Activated CD4-positive, alpha-beta T cell treated with anti-CD3 and anti-CD28 coated beads for 1 hour (primary cell): ENCODE data around the gene ZMYND12.
"Not testable (repeated sequence)": the region's sequence is repeated elsewhere in the genome, so short reads cannot be mapped to it uniquely, and the experiment has no call there.

Source experiments
- DNase-seq: peaks from one replicate; pipeline ENCODE4 v3.0.0-alpha.2; 2020

The ZMYND12 gene, protein sequence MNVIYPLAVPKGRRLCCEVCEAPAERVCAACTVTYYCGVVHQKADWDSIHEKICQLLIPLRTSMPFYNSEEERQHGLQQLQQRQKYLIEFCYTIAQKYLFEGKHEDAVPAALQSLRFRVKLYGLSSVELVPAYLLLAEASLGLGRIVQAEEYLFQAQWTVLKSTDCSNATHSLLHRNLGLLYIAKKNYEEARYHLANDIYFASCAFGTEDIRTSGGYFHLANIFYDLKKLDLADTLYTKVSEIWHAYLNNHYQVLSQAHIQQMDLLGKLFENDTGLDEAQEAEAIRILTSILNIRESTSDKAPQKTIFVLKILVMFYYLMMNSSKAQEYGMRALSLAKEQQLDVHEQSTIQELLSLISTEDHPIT

DNA sequence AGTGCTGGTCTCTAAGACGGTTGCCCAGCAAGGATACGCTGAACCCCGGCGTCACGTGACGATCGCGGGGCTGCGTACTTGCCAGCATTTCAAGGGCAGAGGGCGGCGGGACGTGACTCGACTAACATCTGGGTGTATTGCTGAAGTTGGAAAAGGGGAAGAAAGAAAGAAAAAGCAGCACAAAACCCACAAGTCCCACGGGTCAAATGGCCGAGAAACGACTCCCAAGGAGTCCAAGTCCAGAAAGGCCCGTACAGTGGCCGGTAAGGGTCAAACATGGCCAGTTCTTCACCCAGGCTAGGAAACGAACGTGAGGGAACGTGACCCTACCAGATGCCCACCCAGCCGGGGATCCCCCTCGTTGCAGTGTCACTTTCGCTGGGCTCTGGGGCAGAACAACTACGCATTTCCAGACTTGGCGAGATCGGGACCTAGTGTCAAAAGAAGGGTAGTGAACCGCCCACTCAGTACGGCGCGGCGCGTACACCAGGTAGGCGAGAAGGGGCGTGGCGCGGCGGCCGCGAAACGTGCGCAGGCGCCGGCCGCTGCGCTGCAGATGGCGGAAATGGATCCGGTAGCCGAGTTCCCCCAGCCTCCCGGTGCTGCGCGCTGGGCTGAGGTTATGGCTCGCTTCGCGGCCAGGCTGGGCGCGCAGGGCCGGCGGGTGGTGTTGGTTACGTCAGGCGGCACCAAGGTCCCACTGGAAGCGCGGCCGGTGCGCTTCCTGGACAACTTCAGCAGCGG is at the start of gene ZMYND12, which contains the start of gene PPCS:
Gene ZMYND12 (minus strand): TSS at position 13 of the 744 bp plus-strand sequence. CDS start 25 bp downstream, outside the sequence.
Gene PPCS (plus strand): TSS at position 534 of the 744 bp plus-strand sequence. CDS start 23 bp downstream, at position 557.
- peak; percentile 84 for DNase-seq

GRCh38 chr1:42504535-42505128 is 48.8 kb upstream of the ZMYND12 start:
- no peak for DNase-seq

DNA sequence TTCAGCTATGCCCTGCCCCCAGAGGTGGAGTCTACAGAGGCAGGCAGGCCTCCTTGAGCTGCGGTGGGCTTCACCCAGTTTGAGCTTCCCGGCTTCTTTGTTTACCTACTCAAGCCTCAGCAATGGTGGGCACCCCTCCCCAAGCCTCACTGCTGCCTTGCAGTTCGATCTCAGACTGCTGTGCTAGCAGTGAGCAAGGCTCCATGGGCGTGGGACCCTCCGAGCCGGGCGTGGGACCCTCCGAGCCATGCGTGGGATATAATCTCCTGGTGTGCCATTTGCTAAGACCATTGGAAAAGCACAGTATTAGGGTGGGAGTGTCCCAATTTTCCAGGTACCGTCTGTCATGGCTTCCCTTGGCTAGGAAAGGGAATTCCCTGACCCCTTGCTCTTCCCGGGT is 46.2 kb upstream of the ZMYND12 start:
- DNase-seq: not testable (repeated sequence)

DNA sequence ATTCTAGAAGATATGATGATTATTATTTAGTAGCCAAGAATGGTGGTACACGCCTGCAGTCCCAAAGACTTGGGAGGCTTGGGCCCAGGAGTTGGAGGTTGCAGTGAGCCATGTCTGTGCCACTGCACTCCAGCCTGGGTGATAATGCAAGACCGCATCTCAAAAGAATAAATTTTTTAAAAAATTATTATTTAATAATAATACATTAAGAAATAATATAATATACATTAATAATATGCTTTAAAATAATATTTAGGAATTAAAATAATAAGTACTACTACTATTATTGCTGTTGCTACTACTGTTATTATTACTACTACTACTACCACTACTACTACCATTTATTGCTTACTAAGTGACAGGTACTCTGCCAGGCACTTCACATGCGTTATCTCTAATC is 34.4 kb upstream of the ZMYND12 start:
- no peak for DNase-seq

- no peak for DNase-seq
Measured at GRCh38 chr1:42484382-42484781, 28.6 kb upstream of the ZMYND12 start.

GRCh38 chr1:42482635-42483153 is 26.9 kb upstream of the ZMYND12 start:
- DNase-seq: no peak

GRCh38 chr1:42480921-42481320 is 25.1 kb upstream of the ZMYND12 start:
- DNase-seq: no peak

DNA sequence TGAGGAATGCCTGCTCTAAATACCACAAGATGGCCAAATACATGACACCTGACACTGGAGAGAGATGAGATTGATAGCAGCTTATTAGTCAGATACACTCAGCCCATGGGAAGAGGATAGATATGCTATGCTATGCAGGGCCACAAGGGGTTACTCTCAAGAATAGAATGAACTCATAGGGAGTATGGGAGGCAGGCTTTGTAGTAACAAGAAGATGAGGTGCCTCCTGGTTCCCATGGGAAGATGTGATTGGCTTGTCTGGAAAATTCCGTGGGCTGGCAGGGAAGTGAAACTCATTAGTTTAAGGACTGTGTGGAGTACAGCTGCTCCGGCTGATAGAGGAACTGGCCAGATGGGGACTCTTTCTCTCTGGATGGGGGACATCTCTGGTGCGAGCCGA is 23.8 kb upstream of the ZMYND12 start:
- no peak for DNase-seq

- DNase-seq: no peak
Measured at GRCh38 chr1:42477775-42478174, 22.0 kb upstream of the ZMYND12 start.

DNA sequence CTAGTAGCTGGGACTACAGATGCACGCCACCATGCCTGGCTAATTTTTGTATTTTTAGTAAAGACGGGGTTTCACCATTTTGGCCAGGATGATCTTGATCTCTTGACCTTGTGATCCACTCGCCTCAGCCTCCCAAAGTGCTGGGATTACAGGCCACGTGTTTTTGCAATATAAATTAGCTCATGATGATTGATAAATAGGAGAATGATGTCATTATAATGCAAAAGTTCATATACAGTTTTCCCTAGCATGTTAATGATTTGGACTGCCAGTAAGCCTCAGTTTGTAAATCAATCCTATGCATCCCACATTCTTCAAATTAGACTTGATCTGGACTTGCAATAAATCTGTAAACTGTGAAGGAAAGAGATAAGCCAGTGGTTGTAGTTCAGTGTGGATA is 21.5 kb upstream of the ZMYND12 start:
- not testable (repeated sequence) for DNase-seq

DNA sequence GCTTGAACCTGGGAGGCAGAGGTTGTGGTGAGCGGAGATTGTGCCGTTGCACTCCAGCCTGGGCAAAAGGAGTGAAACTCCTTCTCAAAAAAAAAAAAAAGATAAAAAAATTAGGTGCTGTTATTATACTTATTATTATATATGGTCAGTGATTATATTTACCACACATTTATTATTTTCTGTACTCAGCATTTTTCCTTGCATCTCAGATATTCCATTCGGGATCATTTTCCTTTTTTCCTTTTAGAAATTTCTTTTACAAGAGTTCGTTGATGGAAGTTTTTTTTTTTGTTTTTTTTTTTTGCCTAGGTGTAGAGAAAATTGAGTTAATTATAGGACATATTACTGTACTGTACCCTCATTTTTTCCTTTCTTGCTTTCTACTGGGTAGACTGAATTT is 20.8 kb upstream of the ZMYND12 start:
- no peak for DNase-seq

- no peak for DNase-seq
Measured at GRCh38 chr1:42469727-42470126, 13.9 kb upstream of the ZMYND12 start.

DNA sequence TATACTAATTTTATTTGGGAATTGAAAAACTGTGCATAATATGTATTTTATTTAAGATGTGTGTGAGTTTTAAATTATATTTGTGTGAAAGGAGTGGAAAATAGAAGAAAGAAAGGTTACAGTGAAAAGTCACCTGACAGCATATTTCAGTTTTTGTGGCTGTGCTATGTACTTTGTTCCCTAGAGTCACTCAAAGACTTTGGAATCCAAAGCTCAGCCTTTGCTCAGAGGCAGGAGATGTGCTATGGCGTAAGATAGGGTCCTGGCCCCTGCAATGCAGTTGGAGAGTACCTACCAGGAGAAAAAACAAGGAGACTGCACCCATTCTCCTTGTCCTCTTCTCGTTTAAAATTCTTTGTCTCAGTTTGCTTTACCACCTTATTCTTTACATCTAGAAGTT is 10.2 kb upstream of the ZMYND12 start:
- DNase-seq: no peak

DNA sequence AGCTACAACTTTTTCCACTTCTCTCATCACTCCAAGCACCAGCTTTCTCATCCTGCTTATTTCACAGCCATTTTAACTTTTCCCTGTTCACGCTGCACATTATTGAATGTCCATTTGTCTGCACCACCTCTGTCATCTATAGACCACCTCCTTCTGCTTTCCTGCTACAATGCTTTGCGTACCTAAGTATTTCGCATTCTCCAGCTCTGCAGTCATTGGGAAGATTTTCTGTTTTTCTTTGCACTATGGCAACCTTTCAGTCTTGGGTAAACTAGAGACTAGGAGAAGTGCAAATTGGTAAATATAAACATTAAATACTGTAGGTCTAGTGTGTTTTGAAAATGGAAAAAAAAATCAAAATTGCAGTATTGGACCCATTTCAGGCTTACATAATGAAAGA is 8.1 kb upstream of the ZMYND12 start:
- DNase-seq: no peak

- peak; percentile 94 for DNase-seq
Measured at GRCh38 chr1:42462828-42463763, 7.3 kb upstream of the ZMYND12 start, which contains the start of gene CCDC30. TSS of gene CCDC30 (plus strand) at chr1:42463286. CDS start at chr1:42480552, 17,266 bp downstream.

- DNase-seq: no peak
Measured at GRCh38 chr1:42461196-42461595, 5.4 kb upstream of the ZMYND12 start.

- peak; percentile 37 for DNase-seq
Measured at GRCh38 chr1:42456754-42457089, 900 bp upstream of the ZMYND12 start.

DNA sequence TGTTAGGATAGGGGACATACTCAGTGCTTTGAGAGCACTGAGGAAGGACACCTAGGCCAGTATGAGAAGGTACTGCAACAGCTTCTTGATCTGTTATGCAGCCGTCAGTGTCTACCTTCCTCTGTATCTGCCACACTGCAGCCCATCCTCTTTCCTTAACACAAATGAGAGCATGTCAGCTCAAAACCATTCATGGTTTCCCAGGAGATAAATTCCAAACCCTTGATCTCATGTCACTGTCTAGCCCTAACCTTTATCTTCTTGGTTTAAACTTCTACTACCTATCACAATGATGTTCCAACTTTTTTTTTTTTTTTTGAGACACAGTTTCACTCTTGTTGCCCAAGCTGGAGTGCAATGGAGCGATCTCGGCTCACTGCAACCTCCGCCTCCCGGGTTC is 1.4 kb downstream of the ZMYND12 start:
- no peak for DNase-seq

DNA sequence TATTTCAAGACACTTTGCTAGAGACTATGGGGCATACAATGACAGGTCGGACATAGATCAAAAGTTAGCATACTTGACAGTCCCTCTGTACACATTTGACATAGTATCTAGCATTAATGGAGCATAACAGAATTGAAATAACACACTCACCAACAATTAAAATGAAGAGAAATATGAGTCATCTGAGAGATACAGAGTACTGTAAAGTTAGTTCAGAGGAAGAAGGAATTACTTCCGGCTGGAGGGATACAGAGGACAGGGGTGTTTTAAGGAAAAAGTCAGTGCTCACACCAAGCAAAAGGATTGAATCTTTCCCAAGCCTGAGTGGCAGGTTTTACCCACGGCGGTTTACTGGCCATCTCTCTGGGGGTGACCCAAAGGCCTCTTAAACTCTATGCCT is 2.4 kb downstream of the ZMYND12 start:
- no peak for DNase-seq

GRCh38 chr1:42450061-42450460 is 5.8 kb downstream of the ZMYND12 start:
- DNase-seq: no peak

DNA sequence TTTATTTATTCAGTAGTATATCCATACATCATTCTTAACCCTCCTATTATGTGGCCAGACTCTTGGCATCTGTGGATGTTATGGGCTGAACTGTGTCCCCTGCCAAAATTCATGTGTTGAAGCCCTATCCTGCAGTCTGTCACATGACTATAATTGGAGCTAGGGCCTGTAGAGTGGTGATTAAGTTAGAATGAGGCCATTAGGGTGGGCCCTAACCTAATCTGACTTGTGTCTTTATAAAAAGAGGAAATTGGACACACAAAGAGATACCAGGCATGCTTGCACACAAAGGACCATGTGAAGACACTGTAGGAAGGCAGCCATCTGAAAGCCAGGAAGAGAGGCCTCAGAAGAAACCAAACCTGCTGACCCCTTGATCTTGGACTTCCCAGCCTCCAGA is 6.6 kb downstream of the ZMYND12 start:
- DNase-seq: no peak

DNA sequence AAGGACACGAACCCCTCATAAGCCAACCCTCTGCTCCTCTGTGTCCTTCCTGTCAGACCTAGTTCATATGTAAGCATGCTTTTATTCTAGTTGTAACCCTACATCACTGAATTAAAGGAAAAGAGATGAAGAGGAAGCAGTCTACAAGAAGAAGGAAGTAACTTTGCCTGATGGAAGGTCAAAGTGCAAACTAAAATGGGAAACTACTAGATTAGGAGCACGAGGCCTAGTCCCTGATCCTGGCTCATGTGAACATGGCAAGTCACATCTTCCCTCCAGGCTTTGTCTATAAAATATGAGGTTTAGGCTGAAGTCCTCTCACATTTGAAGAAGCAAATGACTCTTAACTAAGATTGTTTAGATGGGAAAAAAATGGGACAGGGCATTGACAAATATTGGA is 13.2 kb downstream of the ZMYND12 start:
- DNase-seq: no peak
